BJ (cell line): Measurements from ENCODE around the gene GFPT2. TPM values are rescaled to one million over a fixed set of nuclear protein-coding genes. Genes with fewer than 3 reads are reported as not detected.

Experiments
- CTCF ChIA-PET: fragments of 350-600 bp; formaldehyde crosslinking; extraction: SDS; loops from one replicate; lab custom pipeline; 2021; ENCODE audit warnings: antibody characterized with exemption, inconsistent platforms; lab: Yijun Ruan, JAX
- POLR2A ChIA-PET: fragments of 300-600 bp; sonication (Branson Sonifier 250); formaldehyde crosslinking; extraction: SDS; loops from one replicate; lab custom pipeline; 2021; ENCODE audit warnings: antibody characterized with exemption; lab: Charles Lee
- DNase-seq: peaks from one replicate; pipeline ENCODE4 v3.0.0-alpha.2; 2011; ENCODE audit warnings: low read depth
- H3K27me3 ChIP-seq: 2 replicates; pipeline ENCODE4 v1.6.0; 2011; ENCODE audit warnings: low read length; ENCODE audit not compliant: control insufficient read depth, insufficient read depth
- H3K36me3 ChIP-seq: 2 replicates; pipeline ENCODE4 v1.5.1; 2011; ENCODE audit warnings: low read length; ENCODE audit not compliant: control insufficient read depth, insufficient read depth
- H3K4me3 ChIP-seq: 2 replicates; pipeline ENCODE4 v1.5.1; 2011; ENCODE audit warnings: low read depth, mild to moderate bottlenecking, control low read depth, low read length
- polyA plus RNA-seq: library from polyadenylated mRNA; depleted of rRNA; stranded (reverse); fragments of >200 nt; gene quantifications from 2 replicates; pipeline ENCODE4 v1.2.3, GENCODE V29; 2011
- TF ChIP-seq, protein P1 (sequence below): IDR thresholded peaks from 2 replicates; pipeline ENCODE4 v1.5.1; 2011; ENCODE audit warnings: low read depth, mild to moderate bottlenecking, control low read depth, inconsistent platforms, low read length, moderate library complexity; ENCODE audit not compliant: insufficient read depth

Gene GFPT2
- polyA plus RNA-seq, 1 experiment: 6.1 TPM

DNA sequence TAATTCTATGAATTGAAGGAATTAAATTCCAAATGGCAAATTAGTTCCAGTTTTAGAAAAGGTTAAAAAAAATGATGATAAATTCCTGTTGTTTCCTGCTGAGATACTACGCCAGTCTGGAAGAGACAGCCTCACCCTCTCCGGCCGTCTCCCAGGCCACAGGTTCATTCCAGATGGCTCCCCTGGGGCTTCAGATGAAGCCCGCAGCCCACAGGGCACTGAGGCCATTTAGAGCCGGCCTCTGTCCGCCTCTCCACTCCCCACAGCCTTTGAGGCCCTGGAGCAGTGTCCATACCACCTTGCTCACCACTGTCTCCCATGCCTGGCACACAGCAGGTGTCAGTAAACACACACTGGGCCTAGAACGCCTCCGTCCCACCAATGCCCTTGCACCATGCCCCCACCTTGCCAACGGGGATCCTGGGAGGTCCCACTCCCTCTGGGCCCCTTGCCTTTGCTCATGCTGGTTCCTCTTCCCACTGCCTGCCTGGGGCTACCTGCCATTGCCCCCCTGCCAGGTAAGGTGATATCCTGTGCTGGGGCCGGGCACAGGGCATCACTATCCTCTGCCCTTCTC lies 26.1 kb downstream of the GFPT2 start:
- 0 out of 2 replicates have a peak, but pooled peaks cover 1% of the 10 kb centered on the region for H3K36me3 ChIP-seq
- no peak overlapping the region for H3K4me3 ChIP-seq
- TF ChIP-seq, protein P1, sequence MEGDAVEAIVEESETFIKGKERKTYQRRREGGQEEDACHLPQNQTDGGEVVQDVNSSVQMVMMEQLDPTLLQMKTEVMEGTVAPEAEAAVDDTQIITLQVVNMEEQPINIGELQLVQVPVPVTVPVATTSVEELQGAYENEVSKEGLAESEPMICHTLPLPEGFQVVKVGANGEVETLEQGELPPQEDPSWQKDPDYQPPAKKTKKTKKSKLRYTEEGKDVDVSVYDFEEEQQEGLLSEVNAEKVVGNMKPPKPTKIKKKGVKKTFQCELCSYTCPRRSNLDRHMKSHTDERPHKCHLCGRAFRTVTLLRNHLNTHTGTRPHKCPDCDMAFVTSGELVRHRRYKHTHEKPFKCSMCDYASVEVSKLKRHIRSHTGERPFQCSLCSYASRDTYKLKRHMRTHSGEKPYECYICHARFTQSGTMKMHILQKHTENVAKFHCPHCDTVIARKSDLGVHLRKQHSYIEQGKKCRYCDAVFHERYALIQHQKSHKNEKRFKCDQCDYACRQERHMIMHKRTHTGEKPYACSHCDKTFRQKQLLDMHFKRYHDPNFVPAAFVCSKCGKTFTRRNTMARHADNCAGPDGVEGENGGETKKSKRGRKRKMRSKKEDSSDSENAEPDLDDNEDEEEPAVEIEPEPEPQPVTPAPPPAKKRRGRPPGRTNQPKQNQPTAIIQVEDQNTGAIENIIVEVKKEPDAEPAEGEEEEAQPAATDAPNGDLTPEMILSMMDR: no peak
- H3K27me3 ChIP-seq: no peaks in the 10 kb centered on the region
- ChIA-PET POLR2A (no interaction called here), CTCF (interaction anchor here (0.6 to 6.4 kb wide), 3 partner anchors 12 to 33 kb away, joined by 3 to 43 read pairs (median 27); no protein-coding TSS in a partner anchor)
- DNase-seq: no peak

DNA sequence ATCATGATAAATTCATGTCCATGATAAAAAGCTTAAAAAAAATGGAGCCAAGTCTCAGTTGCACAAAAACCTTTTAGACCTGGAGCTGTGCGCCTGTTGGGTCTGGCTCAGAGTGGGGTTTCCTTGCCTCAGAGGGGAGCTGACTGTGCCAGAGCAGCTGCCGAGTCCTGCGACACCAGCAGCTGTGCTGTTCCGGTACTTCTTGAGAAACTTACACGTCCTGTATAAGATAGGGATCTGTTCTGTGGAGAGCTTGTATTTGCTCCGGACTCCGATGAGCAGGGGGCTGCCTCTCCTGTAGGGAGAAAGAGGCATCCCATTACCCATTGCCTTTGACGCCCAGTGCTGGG lies 28.6 kb downstream of the GFPT2 start:
- no peak for DNase-seq
- ChIA-PET POLR2A (no interaction called here), CTCF (interaction anchor here (0.8 to 6.4 kb wide), 4 partner anchors 9 to 32 kb away, joined by 3 to 43 read pairs (median 3); no protein-coding TSS in a partner anchor)
- Histone ChIP-seq H3K36me3 (0 out of 2 replicates have a peak, but pooled peaks cover 1% of the 10 kb centered on the region), H3K27me3 (no peaks in the 10 kb centered on the region), H3K4me3 (no peak overlapping the region)
- TF ChIP-seq, protein P1: no peak

DNA sequence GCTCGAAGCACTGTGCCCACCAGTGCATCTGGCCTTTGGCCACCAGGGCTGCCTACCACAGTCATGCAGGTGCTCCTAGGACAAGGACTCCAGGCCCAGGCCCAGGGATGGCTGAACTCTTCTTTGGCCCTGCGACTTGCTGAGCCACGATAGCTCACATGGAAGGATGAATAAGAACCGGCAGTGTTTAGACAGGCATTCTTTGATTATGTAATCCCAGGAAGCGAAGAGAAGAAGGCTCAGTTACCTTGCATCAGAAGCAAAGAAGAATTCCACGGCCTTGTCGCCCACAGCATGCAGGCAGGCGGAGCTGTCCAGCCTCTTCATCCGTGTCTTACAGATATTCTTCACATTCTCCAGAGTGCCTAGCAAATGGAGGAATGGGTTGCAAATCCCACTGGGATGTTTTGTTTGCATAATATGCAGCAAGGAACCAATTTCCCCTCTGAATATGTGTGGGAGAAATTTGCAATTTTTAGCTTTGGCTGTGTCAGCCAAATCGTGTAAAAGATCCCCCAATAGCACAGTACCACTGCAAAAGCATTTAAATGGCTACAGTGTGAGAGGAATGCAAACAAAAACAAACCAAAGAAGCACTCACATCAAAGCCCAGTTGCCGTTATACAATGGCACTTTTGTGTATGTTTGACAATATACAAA lies 29.1 kb downstream of the GFPT2 start:
- ChIA-PET CTCF (interaction anchor here (0.8 to 6.4 kb wide), 3 partner anchors 9 to 31 kb away, joined by 3 to 43 read pairs (median 3); no protein-coding TSS in a partner anchor), POLR2A (no interaction called here)
- TF ChIP-seq, protein P1: no peak
- Histone ChIP-seq H3K4me3 (no peak overlapping the region), H3K36me3 (0 out of 2 replicates have a peak, but pooled peaks cover 1% of the 10 kb centered on the region), H3K27me3 (no peaks in the 10 kb centered on the region)
- DNase-seq: no peak

DNA sequence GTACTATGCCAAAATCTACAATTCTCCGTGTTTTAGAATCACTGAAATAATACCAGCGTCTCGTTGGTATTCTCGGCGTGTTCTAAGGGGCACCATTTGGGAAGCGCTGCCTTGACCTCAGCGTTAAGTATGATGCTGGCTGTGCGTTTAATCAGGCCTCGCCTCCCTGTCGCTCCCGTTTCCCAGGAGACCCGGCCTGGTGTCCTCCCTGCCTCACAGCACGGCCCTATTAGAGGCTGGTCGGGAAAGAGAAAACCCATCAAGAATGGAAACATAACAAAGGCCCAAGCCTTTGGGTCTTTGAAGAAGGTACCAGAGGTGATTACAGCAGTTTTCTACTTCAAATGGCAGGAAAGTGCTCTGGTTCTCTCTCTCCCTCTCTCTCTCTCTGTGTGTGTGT lies 30.0 kb downstream of the GFPT2 start:
- no peak overlapping the region for H3K4me3 ChIP-seq
- TF ChIP-seq, protein P1: no peak
- no peaks in the 10 kb centered on the region for H3K27me3 ChIP-seq
- no peak for DNase-seq
- H3K36me3 ChIP-seq: peaks cover 1% of the 10 kb centered on the region; the same call in 1 of the 2 replicates
- POLR2A ChIA-PET: no interaction called here
- CTCF ChIA-PET: interaction anchor here (0.9 to 6.4 kb wide), 2 partner anchors 8 to 29 kb away, joined by 4 to 43 read pairs; no protein-coding TSS in a partner anchor

DNA sequence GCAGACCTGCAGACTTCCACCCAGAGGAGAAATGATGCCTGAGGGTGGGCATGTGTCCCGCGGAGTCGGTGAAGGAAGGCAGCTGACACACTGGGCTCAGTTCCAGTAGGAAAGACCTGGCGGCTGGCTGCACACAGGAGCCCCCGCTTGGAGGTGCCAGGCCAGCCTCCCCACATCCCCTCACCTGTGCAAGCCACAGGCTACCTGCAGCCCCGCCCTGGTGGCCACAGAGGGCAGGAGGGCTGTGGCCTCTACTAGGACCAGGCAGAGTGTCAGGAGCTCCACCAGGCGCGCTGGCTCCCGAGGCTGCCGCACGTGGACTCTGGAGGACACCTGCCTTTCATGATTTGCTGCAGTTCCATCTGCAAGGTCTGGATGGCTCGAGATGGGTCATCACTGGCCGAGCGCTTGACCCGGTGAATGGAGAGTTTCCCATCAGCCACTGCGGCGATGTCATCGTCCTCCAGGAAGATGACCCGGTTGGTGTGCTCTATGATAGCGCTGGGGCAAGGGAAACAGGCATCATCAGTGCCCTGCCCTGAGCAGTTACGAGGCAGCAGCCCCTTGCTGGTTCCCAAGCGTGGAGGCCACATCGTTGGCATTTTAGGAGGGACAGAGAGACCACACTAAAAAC lies 34.6 kb downstream of the GFPT2 start:
- Histone ChIP-seq H3K36me3 (no peaks in the 10 kb centered on the region; the same call in 1 of the 2 replicates), H3K4me3 (no peak overlapping the region), H3K27me3 (no peaks in the 10 kb centered on the region)
- DNase-seq: no peak
- CTCF ChIA-PET: interaction anchor here (1.3 kb wide), 1 partner anchor 10 kb away, joined by 6 read pairs; no protein-coding TSS in a partner anchor
- TF ChIP-seq, protein P1: no peak
- POLR2A ChIA-PET: no interaction called here
